HG02973 (cell line): ENCODE results near the gene E2F1.

Experiments
- ATAC-seq: cut with Tn5 transposase; IDR thresholded peaks from one replicate; pipeline ENCODE4 v1.9.1; 2021; ENCODE audit warnings: moderate library complexity; ENCODE audit not compliant: unreplicated experiment

The E2F1 gene

GRCh38 chr20:33686100-33686983 lies at the start of gene E2F1:
E2F1 (minus strand) TSS chr20:33686385; CDS start chr20:33686264, 121 bp downstream.
- ATAC-seq, result peak; percentile 65

DNA sequence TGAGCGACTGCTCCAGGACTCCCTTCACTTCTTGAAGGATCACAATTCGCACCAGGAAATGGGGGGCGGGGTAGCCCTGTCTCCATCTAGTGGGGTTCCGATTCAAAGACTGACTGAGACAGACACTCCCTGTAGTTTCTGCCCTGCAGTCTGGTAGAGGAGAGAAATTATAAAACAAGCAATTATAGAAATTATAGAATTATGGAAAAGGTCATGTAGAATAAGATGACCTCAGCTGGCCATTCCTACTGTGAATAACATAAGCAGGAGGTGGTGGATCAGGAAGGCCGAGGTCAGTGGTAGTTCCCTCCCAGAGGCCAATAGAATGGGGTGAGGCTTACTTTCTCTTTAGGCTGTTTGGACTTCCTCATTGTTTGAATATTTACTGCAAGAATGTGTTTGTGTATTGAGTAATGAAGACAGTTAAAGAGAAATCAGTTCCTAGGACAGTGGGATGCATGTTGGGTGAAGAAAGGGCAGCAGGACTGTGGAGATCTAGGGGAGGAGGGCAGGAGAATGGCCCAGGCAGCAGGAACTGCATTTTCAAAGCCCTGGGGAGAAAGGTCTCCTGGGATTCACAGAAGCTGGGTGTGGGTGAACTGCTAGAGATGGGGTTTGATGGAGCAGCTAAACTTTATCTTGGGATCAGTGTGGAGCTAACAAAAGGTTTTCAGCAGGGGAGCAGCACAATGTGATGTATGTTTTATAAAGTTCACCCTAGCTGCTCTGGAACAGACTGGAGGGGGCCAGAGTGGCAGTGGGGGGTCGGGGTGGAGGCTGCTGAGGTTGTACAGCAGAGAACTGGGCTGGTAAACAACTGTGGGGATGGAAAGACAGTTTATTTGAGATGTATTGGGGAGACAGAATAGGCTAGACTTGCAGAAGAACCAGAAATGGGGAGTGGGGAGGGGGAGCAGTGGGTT lies 47.7 kb upstream of the E2F1 start:
- ATAC-seq, result no peak

GRCh38 chr20:33732166-33732970 lies 46.2 kb upstream of the E2F1 start:
- ATAC-seq, result peak; percentile 63

- peak; percentile 61 for ATAC-seq
Observed at GRCh38 chr20:33731693-33732165, 45.5 kb upstream of the E2F1 start, which contains the start of gene ZNF341. ZNF341 (plus strand) TSS chr20:33731996; CDS start chr20:33732022, 26 bp downstream.

GRCh38 chr20:33730946-33731692 lies 44.9 kb upstream of the E2F1 start:
- ATAC-seq, result no peak

DNA sequence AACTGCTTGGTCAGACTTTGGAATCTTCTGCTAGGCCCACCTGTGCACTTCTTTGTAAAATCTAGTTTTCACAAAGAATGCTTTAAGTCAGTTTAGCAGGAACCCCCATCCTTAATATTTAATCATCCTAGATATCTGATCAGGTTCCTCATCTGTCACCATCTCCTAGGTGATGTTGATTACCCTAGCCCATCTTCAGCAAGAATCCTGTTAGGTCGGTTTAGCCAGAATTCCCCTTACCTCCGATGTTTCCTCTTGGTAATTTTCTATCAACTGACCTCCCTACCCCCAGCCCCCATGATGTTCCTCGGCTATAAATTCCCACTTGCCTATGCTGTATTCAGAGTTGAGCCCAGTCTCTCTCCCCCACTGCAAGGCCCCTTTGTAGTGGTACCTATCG lies 42.9 kb upstream of the E2F1 start:
- ATAC-seq, result no peak

DNA sequence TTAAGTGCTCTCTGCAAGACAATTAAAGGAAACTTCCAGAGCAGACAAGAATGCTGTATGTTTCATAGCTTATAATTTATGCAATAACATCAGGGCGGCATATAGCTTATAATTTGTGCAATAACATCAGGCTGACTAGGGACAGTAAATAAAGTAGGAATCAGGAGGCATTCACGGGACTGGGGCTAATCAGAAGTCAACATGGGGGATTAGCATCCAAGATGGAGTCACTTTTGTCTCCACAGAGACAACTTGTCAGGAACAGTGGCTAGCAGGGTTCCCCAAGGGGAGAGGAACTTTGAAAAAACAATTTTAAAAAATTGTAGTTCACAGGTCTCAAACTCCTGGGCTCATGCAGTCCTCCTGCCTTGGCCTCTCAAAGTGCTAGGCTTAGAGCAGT lies 42.3 kb upstream of the E2F1 start:
- no peak for ATAC-seq

- ATAC-seq, result no peak
Observed at GRCh38 chr20:33727806-33728205, 41.6 kb upstream of the E2F1 start.

DNA sequence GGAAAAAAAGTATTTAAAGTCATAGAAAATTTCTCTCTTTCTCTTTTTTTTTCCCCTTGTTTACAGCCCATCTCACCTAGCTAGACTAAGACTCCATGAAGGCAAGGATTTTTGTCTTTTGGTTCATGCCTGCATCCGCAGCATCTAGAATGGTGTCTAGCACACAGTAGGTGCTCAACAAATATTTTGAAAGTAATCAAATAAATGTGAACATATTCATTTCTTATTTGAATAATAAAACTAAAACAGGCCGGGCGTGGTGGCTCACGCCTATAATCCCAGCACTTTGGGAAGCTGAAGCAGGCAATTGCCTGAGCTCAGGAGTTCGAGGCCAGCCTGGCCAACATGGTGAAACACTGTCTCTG lies 40.9 kb upstream of the E2F1 start:
- no peak for ATAC-seq

DNA sequence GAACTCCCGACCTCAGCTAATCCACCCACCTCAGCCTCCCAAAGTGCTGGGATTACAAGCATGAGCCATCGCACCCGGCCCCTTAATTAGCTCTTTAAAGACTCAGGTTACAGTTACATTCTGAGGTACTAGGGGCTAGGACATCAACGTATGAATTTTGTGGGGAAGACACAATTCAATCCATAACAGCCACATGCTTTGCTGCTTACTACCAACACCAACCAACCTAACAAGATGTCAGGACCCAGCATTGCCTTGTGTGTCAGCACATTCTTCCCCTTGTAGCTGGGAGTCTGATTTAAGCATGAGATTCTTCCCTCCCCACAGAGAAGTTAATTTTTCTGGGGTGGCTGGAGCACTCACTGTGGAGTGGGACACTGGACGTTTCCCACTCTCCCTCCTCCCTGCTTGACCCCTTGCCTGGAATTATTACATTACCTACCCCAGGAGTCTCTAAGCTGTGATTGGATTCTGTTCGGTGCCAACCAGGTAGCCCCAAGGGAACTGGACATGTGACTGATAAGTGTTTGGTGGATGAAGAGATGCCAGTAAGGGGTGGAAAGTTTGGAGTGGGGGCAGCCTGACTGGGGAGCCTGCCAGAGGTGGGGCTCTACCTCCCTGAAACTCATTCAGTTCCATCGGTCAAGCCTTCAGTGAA lies 39.6 kb upstream of the E2F1 start:
- no peak for ATAC-seq

DNA sequence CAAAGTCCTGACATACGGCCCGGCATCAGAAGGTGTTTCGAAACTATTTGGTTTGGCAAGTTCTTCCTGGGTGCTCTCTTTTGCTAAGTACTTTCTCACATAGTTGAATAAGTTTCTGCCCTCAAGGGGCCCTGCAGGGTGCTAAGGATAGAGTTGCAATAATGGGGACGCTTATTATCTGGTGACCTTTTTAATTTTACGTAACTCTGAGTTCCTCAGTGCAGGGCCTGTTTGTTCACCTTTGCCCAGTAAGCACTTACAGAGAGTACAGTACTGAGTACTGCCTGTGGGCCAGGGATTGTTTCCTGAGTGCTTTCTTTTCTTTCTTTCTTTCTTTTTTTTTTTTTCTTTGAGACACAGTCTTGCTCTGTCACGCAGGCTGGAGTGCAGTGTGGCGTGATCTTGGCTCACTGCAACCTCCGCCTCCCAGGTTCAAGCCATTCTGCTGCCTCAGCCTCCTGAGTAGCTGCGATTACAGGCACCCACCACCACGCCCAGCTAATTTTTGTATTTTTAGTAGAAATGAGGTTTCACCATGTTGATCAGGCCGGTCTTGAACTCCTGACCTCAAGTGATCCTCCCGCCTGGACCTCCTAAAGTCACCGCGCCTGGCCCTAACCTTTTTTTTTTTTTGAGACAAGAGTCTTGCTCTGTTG lies 38.4 kb upstream of the E2F1 start:
- no peak for ATAC-seq

DNA sequence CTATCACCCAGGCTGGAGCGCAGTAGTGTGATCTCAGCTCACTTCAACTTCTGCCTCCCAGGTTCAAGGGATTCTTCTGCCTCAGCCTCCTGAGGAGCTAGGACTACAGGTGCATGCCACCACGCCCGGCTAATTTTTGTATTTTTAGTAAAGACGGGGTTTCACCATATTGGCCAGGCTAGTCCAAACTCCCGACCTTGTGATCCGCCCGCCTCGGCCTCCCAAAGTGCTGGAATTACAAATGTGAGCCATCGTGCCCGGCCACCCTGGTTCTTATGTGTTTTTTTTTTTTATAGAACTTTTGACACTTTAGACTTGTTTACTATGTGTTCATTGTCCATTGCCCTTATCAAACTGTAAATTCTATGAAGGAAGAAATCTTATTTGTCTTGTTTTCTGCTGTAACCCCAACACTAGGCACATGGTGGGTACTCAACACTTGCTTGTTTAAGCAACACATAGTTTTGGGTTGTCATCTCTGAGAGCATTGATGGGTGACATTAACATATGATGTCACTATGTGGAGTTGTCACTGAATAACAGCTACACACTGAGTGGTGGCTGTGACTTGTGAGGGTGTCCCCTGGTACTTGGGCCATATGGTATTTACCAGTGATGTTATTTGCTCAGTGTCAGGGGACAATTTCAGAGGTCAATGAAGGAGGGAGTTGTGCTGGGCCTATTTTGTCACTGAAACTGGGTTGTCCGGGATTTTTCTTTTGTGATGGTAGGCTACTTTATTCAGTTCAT lies 35.4 kb upstream of the E2F1 start:
- ATAC-seq, result no peak

- peak; percentile 93 for ATAC-seq
Observed at GRCh38 chr20:33719989-33720709, 34.0 kb upstream of the E2F1 start, which contains the start of gene PXMP4. PXMP4 (minus strand) TSS chr20:33720310; CDS start chr20:33720207, 103 bp downstream.

DNA sequence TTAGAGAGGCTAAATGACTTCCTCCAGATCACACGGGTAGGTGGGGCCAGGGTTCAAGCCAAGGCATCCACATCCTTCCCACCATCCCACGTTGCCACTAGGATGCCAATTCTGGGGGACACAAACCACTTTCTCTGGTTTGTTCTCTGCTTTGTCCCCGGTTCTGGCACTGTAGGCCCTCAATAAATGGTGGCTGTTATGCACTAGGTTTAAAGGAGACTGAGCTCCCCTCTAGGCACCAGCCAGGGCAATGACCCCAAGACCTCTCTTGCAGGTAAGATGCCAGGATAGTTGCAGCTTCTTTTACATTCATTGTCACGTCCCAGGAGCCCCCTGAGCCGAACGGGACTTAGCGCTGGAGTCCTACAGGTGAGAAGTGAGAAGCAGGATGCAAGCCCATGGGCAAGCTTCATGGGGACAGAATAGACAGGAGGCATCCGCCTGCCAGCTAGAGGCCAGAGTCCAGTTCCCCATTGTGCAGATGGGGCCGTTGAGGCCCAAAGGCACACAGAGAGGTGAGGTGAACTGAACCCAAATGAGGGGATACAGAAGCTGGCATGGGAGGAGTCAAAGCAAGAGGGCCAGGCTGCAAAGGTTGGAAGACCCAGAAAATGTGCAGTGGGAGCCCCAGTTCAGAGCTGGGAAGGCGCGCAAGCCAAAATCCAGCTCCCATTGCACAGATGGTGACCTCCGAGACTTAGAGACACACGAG lies 33.2 kb upstream of the E2F1 start:
- ATAC-seq, result no peak

GRCh38 chr20:33716498-33716897 lies 30.3 kb upstream of the E2F1 start:
- ATAC-seq, result no peak

GRCh38 chr20:33713865-33714367 lies 27.7 kb upstream of the E2F1 start:
- ATAC-seq, result no peak

DNA sequence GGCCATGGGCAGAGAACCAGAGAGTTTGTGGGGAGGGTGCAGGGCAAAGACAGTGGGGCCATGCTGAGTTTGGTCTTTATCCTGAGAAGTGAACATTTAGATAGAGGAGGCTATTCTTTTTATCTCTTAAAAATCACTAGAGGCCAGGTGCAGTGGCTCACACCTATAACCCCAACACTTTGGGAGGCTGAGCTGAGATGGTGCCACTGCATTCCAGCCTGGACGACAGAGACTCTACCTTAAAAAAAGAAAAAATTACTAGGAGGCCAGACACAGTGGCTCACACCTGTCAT lies 25.2 kb upstream of the E2F1 start:
- no peak for ATAC-seq
